T-helper 2 cell treated with Interferon-gamma antibody and Interleukin-4, amounts not matched to agents 100 ng/mL and 5 ng/mL, for 36 hours (primary cell): ENCODE measurements around the gene EXOC2. TPM values are rescaled to one million over a fixed set of nuclear protein-coding genes. Genes with fewer than 3 reads are reported as not detected.

Source experiments
- intact Hi-C: fragments of 100-400 bp; cut with micrococcal nuclease; formaldehyde crosslinking; loops from one replicate; pipeline ENCODE4 v1.15.1; 2023
- total RNA-seq: library from RNA; stranded (reverse); gene quantifications from 2 replicates; pipeline ENCODE4 v1.2.3, GENCODE V29; 2022

EXOC2 gene
- total RNA-seq, 1 donor from 2014 or later, result 34.7 TPM

- intact Hi-C loops, result no loop called here
Measured at GRCh38 chr6:451847-452246, 241.1 kb downstream of the EXOC2 start.

- intact Hi-C loops, result no loop called here
Measured at GRCh38 chr6:451336-451735, 241.6 kb downstream of the EXOC2 start.

DNA sequence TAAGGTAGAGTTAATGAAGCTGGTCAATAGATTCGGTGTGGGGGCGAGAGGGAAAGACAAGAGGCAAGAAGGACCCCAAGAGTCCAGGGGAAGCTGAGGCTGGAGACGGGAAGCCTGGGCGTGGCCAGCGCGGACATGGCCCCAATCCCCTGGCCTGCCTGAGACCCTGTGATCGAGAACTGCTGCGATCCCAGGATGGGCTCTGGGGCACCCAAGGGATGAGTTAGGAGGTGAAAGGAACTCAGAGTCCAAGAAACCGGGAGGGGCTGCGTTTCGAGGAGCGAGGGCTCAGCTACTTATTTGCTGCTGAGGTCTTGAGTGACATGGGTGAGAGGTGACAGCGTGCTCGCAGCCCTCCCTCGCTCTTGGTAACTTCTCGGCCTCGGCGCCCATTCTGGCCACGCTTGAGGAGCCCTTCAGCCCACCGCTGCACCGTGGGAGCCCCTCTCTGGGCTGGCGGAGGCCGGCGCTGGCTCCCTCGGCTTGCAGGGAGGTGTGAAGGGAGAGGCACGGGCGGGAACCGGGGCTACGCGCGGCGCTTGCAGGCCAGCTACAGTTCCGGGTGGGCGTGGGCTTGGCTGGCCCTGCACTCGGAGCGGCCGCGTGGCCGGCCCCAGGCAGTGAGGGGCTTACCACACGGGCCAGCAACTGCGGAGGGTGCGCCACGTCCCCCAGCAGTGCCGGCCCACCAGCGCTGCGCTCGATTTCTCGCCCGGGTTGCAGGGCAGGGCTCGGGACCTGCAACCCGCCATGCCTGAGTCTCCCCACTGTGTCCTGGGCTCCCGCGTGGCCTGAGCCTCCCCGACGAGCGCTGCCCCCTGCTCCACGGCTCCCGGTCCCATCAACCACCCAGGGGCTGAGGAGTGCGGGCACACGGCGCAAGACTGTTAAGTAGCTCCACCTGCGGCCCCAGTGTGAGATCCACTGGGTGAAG lies 243.2 kb downstream of the EXOC2 start:
- intact Hi-C loops, result loop anchor here (5.0 kb wide), 1 partner anchor 157 kb away; the partner anchor contains the start of gene DUSP22

GRCh38 chr6:449057-449430 lies 243.9 kb downstream of the EXOC2 start:
- intact Hi-C loops, result loop anchor here (5.0 kb wide), 1 partner anchor 157 kb away; the partner anchor contains the start of gene DUSP22

DNA sequence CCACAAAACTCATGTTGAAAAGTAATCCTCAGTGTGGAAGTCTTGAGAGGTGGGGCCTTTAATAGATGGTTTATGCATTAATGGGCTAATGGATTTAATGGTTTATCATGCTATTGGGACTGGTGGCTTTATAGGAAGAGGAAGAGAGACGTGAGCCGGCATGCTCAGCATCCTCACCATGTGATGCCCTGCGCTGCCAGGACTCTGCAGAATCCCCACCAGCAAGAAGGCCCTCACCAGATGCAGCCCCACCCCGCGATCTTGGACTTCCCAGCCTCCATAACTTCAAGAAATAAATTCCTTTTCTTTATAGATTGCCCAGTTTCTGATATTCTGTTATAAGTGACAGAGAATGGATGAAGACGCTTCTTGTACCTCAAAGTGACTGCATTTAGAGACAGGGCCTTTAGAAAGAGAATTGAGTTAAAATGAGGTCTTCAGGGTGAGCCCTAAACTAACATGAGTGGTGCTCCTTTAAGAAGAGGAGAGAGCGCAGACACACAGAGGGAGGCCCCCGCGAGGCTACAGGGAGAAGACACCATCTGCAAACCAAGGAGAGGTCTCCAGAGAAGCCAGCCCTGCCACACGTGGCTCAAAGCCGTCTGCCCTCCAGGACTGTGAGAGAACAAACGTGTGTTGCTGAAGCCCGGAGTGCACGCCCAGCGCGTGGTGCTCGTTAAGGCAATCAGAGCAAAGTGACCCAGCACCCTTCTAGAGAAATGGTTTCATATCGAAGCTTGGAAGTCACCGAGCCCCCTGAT lies 244.5 kb downstream of the EXOC2 start:
- intact Hi-C loops, result loop anchor here (5.0 kb wide), 1 partner anchor 156 kb away; the partner anchor contains the start of gene DUSP22

GRCh38 chr6:447381-448165 lies 245.4 kb downstream of the EXOC2 start:
- intact Hi-C loops, result loop anchor here (1.0 to 5.0 kb wide), 3 partner anchors 44 to 155 kb away; partner anchors contain the start of gene DUSP22

GRCh38 chr6:446418-447366 lies 246.2 kb downstream of the EXOC2 start:
- intact Hi-C loops, result loop anchor here (1.0 to 5.0 kb wide), 6 partner anchors 33 to 154 kb away; partner anchors contain the start of gene DUSP22

GRCh38 chr6:445571-446417 lies 247.1 kb downstream of the EXOC2 start:
- intact Hi-C loops, result loop anchor here (1.0 to 5.0 kb wide), 6 partner anchors 13 to 153 kb away; partner anchors contain the start of gene DUSP22

DNA sequence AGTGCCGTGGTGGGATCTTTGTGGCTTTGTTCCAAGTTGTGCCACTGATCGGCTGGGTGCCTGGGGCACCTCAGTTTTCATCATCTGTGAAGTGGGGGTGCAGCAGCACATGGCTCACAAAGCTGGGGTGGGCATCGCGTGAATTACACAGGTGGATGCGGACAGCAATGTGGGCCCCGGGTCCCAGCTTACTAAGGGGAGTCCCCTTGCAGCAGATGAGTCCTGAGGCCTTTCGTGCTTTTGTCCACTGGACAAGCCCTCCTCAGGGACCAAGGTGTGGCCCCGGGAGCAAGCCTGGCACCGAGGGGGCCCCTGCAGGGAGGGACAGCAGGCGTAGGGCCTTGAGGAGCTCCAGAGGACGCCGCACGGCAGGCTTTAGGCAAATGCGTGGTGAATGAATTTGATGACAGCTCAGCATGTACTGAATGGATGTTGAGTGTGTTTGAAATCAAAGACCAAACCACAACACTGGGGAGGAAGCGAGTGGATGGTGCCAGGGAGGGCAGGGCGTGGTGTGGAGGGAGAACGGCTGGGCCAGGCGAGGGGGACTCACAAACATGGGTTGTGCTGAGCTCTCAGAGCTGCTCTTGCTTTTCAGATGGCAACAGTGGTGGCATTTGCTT lies 248.2 kb downstream of the EXOC2 start:
- intact Hi-C loops, result loop anchor here (1.0 to 5.0 kb wide), 2 partner anchors 12 to 152 kb away; partner anchors contain the start of gene DUSP22

- intact Hi-C loops, result no loop called here
Measured at GRCh38 chr6:443621-444159, 249.2 kb downstream of the EXOC2 start.

GRCh38 chr6:441126-441920 lies 251.6 kb downstream of the EXOC2 start:
- intact Hi-C loops, result no loop called here

DNA sequence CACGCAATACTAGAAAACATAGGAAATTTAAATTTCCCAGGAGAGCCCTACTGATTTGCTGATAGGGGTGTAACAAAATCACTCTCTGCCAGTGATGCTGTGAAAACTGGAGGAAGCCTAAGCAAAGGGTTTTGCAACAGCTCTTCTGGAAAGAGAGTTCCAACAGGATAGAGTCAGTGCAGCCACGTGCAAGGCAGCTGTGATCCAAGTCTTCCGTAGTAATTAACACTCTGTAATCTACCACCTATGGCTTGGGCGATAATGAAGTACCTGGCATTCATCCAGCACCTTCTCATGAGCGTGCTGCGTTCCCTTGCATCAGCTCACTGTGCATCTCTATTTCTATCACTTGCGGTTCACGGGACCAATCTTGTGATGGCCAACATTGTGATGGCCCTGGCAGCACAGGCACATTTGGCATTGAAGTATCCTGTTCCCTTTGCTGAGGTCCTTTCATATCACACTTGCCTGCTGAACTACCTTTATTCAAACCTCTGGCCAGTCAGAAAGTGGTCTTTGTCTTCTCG lies 253.2 kb downstream of the EXOC2 start:
- intact Hi-C loops, result no loop called here

- intact Hi-C loops, result no loop called here
Measured at GRCh38 chr6:438634-439170, 254.2 kb downstream of the EXOC2 start.

DNA sequence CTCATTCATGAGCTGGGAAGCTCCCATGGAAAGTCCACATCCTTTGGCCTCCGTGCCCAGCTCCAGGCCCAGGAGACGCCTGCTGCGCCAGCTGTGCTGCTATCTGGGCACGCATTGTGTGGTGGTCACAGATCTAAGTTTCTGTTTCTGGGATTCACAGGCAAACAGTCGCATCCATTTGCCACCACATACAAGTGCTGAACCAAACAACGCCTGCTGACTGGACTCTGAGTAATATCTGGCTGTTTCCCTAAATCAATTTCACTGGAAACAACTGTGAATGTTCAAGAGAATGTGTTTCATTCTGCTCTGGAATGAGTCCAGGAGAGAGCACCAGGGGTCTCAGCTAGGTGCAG lies 255.9 kb downstream of the EXOC2 start:
- intact Hi-C loops, result no loop called here

- intact Hi-C loops, result no loop called here
Measured at GRCh38 chr6:436308-437036, 256.5 kb downstream of the EXOC2 start.
